HepG2 (cell line): ENCODE measurements around the gene CHFR. TPM values are rescaled to one million over a fixed set of nuclear protein-coding genes. Genes with fewer than 3 reads are reported as not detected.

Experiments
- BATF2 ChIP-seq: sonication (generic); formaldehyde crosslinking; IDR thresholded peaks from 2 replicates; pipeline ENCODE4 v1.8.0; 2022; ENCODE audit warnings: mild to moderate bottlenecking, missing genetic modification reagents, moderate library complexity
- DMAP1 ChIP-seq: IDR thresholded peaks from 2 replicates; pipeline ENCODE4 v1.6.1; 2016
- FOXA3 ChIP-seq: IDR thresholded peaks from 2 replicates; pipeline ENCODE4 v1.6.1; 2016; ENCODE audit warnings: missing genetic modification reagents, missing compliant biosample characterization
- GTF2F1 ChIP-seq: fragments of 150-350 bp; IDR thresholded peaks from 2 replicates; pipeline ENCODE4 v1.6.1; 2014; ENCODE audit warnings: low read length
- IRX3 ChIP-seq: sonication (generic); formaldehyde crosslinking; IDR thresholded peaks from 2 replicates; pipeline ENCODE4 v1.8.1; 2023; ENCODE audit warnings: mild to moderate bottlenecking, low read depth, missing genetic modification reagents, borderline replicate concordance
- RARG ChIP-seq: sonication (generic); formaldehyde crosslinking; IDR thresholded peaks from 2 replicates; pipeline ENCODE4 v1.4.0; 2020; ENCODE audit warnings: low read depth, mild to moderate bottlenecking, missing genetic modification reagents
- RFX3 ChIP-seq: IDR thresholded peaks from 2 replicates; pipeline ENCODE4 v1.6.1; 2016; ENCODE audit warnings: missing biosample characterization, missing genetic modification reagents
- TOPORS ChIP-seq: sonication (generic); formaldehyde crosslinking; IDR thresholded peaks from 2 replicates; pipeline ENCODE4 v1.8.0; 2023; ENCODE audit warnings: mild to moderate bottlenecking, missing genetic modification reagents
- ZBTB2 ChIP-seq: sonication (generic); formaldehyde crosslinking; IDR thresholded peaks from 2 replicates; pipeline ENCODE4 v1.8.0; 2022; ENCODE audit warnings: low read depth, missing genetic modification reagents
- ZMAT5 ChIP-seq: sonication (generic); formaldehyde crosslinking; IDR thresholded peaks from 2 replicates; pipeline ENCODE4 v1.5.0; 2020; ENCODE audit warnings: mild to moderate bottlenecking, low read depth, missing genetic modification reagents, borderline replicate concordance
- polyA plus RNA-seq, 8 experiments: library from polyadenylated mRNA; depleted of rRNA in 3 of 8; stranded (reverse) in 7 of 8; unstranded in 1 of 8; fragments of >200 nt; fragmentation: Illumina TruSeq in 4 of 8; extraction: Trizol in 4 of 8; gene quantifications; 2 replicates each; pipeline versions ENCODE4 v1.2.1 to v1.2.3, GENCODE V29; 2011 to 2016; ENCODE audit warnings: low read depth in 4 of 8, missing spikeins in 1 of 8, mixed read lengths in 1 of 8; ENCODE audit not compliant: insufficient read depth in 1 of 8
- total RNA-seq, 5 experiments: library from RNA; depleted of rRNA; stranded (reverse); fragments of >200 nt; fragmentation: Illumina TruSeq; extraction: Trizol; gene quantifications; 2 replicates each; pipeline ENCODE4 v1.2.3, GENCODE V29; 2016; ENCODE audit warnings: low read depth in 1 of 5
- TF ChIP-seq, protein P1 (sequence below): sonication (generic); formaldehyde crosslinking; IDR thresholded peaks from 2 replicates; pipeline ENCODE4 v1.5.1; 2020; ENCODE audit warnings: mild to moderate bottlenecking, missing genetic modification reagents, moderate library complexity
- TF ChIP-seq, protein P2 (sequence below): sonication (generic); formaldehyde crosslinking; IDR thresholded peaks from 2 replicates; pipeline ENCODE4 v1.9.0; 2021; ENCODE audit warnings: missing genetic modification reagents, borderline replicate concordance
- TF ChIP-seq, protein P3 (sequence below): sonication (generic); formaldehyde crosslinking; IDR thresholded peaks from 2 replicates; pipeline ENCODE4 v1.5.0; 2020; ENCODE audit warnings: missing genetic modification reagents, mild to moderate bottlenecking, borderline replicate concordance
- TF ChIP-seq, protein P4 (sequence below): sonication (generic); formaldehyde crosslinking; IDR thresholded peaks from 2 replicates; pipeline ENCODE4 v1.5.0; 2020; ENCODE audit warnings: mild to moderate bottlenecking, missing genetic modification reagents

The CHFR gene
- total and polyA plus RNA-seq, 2 of the 13 experiments (the other 11 are each of a cell fraction or from before 2014, with no cell fraction given) = 21.4 to 21.5 TPM

DNA sequence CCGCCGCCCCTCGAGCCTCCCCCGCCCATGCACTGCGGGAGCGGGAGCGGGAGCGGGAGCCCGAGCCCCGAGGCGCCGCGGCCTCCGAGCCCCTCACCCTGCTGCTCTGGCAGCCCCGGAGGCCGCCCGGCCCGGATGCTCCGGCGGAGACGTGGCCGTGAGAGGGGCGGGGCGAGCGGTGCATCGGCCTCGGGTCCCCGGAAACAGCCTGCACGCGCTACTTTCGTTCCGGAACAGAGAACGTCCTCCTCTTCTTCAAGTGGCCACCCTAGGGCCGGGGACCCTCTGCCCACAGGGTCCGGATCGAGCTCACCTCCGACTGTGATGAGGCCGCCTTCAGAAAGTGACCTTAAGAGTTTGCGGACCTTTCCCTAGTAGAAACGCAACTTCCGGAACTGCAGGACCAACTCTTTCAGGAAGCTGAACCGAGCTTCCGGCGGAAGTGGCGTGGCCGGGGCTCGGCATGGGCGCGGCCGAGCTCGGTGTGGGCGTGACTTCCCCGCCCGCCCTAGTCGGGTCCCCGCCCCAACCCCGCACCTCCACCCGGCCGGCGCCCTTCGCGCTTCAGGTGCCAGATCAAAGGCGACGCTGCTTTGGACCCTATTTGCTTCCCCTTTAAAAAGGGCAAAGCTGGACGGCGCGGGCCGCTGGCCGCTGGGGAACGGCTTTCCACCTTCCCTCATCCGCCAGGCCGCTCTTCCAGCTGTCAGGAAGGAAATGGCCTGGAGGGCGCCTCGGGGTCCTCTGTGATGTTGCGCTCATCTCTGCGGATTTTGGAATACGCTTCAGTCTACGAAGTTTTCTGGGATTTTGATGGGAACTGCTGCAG, 58.5 kb downstream of the CHFR start, which contains the start of gene GOLGA3 (continued):
- no peak for TF ChIP-seq ZMAT5 (CRISPR knock-in tag)
- TF ChIP-seq RARG (CRISPR knock-in tag) = no peak
- no peak for TF ChIP-seq BATF2 (CRISPR knock-in tag)
- peak; percentile 99 for TF ChIP-seq DMAP1 (CRISPR knock-in tag)
- TF ChIP-seq, protein P1, sequence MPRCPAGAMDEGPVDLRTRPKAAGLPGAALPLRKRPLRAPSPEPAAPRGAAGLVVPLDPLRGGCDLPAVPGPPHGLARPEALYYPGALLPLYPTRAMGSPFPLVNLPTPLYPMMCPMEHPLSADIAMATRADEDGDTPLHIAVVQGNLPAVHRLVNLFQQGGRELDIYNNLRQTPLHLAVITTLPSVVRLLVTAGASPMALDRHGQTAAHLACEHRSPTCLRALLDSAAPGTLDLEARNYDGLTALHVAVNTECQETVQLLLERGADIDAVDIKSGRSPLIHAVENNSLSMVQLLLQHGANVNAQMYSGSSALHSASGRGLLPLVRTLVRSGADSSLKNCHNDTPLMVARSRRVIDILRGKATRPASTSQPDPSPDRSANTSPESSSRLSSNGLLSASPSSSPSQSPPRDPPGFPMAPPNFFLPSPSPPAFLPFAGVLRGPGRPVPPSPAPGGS (CRISPR knock-in tag) = no peak
- TF ChIP-seq, protein P2, sequence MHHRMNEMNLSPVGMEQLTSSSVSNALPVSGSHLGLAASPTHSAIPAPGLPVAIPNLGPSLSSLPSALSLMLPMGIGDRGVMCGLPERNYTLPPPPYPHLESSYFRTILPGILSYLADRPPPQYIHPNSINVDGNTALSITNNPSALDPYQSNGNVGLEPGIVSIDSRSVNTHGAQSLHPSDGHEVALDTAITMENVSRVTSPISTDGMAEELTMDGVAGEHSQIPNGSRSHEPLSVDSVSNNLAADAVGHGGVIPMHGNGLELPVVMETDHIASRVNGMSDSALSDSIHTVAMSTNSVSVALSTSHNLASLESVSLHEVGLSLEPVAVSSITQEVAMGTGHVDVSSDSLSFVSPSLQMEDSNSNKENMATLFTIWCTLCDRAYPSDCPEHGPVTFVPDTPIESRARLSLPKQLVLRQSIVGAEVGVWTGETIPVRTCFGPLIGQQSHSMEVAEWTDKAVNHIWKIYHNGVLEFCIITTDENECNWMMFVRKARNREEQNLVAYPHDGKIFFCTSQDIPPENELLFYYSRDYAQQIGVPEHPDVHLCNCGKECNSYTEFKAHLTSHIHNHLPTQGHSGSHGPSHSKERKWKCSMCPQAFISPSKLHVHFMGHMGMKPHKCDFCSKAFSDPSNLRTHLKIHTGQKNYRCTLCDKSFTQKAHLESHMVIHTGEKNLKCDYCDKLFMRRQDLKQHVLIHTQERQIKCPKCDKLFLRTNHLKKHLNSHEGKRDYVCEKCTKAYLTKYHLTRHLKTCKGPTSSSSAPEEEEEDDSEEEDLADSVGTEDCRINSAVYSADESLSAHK = no peak; the same call in 1 of the 2 replicates
- no peak for TF ChIP-seq RFX3 (CRISPR knock-in tag)
- TF ChIP-seq IRX3 (CRISPR knock-in tag) = no peak; the same call in 1 of the 2 replicates
- no peak for TF ChIP-seq GTF2F1
- TF ChIP-seq ZBTB2 (CRISPR knock-in tag) = peak; percentile 70
- peak; percentile 48 for TF ChIP-seq FOXA3 (CRISPR knock-in tag)
- peak; percentile 51; the same call in 1 of the 2 replicates for TF ChIP-seq TOPORS (CRISPR knock-in tag)
- TF ChIP-seq, protein P3, sequence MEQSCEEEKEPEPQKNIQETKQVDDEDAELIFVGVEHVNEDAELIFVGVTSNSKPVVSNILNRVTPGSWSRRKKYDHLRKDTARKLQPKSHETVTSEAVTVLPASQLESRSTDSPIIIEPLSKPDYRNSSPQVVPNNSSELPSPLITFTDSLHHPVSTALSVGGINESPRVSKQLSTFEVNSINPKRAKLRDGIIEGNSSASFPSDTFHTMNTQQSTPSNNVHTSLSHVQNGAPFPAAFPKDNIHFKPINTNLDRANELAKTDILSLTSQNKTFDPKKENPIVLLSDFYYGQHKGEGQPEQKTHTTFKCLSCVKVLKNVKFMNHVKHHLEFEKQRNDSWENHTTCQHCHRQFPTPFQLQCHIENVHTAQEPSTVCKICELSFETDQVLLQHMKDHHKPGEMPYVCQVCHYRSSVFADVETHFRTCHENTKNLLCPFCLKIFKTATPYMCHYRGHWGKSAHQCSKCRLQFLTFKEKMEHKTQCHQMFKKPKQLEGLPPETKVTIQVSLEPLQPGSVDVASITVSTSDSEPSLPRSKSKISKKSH (CRISPR knock-in tag) = peak; percentile 91
- TF ChIP-seq, protein P4, sequence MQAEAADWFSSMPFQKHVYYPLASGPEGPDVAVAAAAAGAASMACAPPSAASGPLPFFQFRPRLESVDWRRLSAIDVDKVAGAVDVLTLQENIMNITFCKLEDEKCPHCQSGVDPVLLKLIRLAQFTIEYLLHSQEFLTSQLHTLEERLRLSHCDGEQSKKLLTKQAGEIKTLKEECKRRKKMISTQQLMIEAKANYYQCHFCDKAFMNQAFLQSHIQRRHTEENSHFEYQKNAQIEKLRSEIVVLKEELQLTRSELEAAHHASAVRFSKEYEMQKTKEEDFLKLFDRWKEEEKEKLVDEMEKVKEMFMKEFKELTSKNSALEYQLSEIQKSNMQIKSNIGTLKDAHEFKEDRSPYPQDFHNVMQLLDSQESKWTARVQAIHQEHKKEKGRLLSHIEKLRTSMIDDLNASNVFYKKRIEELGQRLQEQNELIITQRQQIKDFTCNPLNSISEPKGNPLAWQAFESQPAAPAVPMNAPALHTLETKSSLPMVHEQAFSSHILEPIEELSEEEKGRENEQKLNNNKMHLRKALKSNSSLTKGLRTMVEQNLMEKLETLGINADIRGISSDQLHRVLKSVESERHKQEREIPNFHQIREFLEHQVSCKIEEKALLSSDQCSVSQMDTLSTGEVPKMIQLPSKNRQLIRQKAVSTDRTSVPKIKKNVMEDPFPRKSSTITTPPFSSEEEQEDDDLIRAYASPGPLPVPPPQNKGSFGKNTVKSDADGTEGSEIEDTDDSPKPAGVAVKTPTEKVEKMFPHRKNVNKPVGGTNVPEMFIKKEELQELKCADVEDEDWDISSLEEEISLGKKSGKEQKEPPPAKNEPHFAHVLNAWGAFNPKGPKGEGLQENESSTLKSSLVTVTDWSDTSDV = peak; percentile 62; the same call in 1 of the 2 replicates
